ENCODE results near the gene MPP3. TPM values are rescaled to one million over a fixed set of nuclear protein-coding genes. Genes with fewer than 3 reads are reported as not detected.

MPP3 gene
- total and polyA plus RNA-seq, 9 of the 15 experiments (the other 6 are each of a cell fraction or from before 2014, with no cell fraction given): 0.41 to 10.4 (median 4.5) TPM

- no peak overlapping the region for H3K27ac ChIP-seq (ENCODE audit: extremely low read depth, low read depth, low read length)
- no peaks in the 10 kb centered on the region for H3K9me1 ChIP-seq (ENCODE audit: control insufficient read depth, insufficient read depth, low read length)
- no peaks in the 10 kb centered on the region for H3K79me2 ChIP-seq (ENCODE audit: control insufficient read depth, insufficient read depth, low read length)
- intact Hi-C loops (cut with micrococcal nuclease) (no loop called here), in situ Hi-C loops (cut with MboI) (no loop called here)
- no peak overlapping the region for H3K4me2 ChIP-seq (ENCODE audit: insufficient read depth, low read length)
- H3K4me3 ChIP-seq: no peak overlapping the region
- BruUV-seq (replicated peaks): no TSS peak
- WGBS (ENCODE audit: insufficient coverage, low coverage, missing lambda C conversion rate): 5% methylated on average over 2 of the region's 2 CpGs
- H2AFZ ChIP-seq (ENCODE audit: low read depth, low read length): no peak overlapping the region
- FAIRE-seq: no peak
- DNase-seq (ENCODE audit: extremely low read depth in 1 of 4, low spot score in 3 of 4): no peak
- TF ChIP-seq ZNF316 (IDR thresholded peaks at IDR 0.05) (0 out of 2 replicates have a peak, but pooled peaks have one; percentile 2), RBM17 (IDR thresholded peaks at IDR 0.05; ENCODE audit: borderline replicate concordance, low read depth, low read length) (no peak)
- H3K36me3 ChIP-seq (ENCODE audit: control insufficient read depth, insufficient read depth, low read length): no peaks in the 10 kb centered on the region
- ChIA-PET CTCF (ENCODE audit: low intra/inter-chr PET ratio) (no interaction called here), POLR2A (no interaction called here)
- H4K20me1 ChIP-seq (replicated peaks; ENCODE audit: control insufficient read depth, insufficient read depth, low read length): no peaks in the 10 kb centered on the region
- peaks cover 37 to 45% of the 10 kb centered on the region in 2 experiments for H3K27me3 ChIP-seq (ENCODE audit: control insufficient read depth in 2 of 2, insufficient read depth in 2 of 2, low read length in 2 of 2)
- H3K9me3 ChIP-seq (replicated peaks; ENCODE audit: control insufficient read depth, insufficient read depth, low read depth, low read length): no peaks in the 10 kb centered on the region
- no peak for ATAC-seq
- H3K9ac ChIP-seq (ENCODE audit: insufficient read depth in 1 of 2, low read depth in 2 of 2, low read length in 2 of 2): no peak overlapping the region
- peaks cover 5 to 7% of the 10 kb centered on the region in 2 experiments; a peak in 4 of 5 replicates for H3K4me1 ChIP-seq (replicated peaks in 1 of 2; ENCODE audit: control insufficient read depth in 2 of 2, insufficient read depth in 2 of 2, low read length in 2 of 2)
These were observed 48.9 kb downstream of the MPP3 start for GRCh38 chr17:43784068-43784467.

- Histone ChIP-seq H3K4me2 (ENCODE audit: insufficient read depth, low read length) (no peak overlapping the region), H3K36me3 (ENCODE audit: control insufficient read depth, insufficient read depth, low read length) (no peaks in the 10 kb centered on the region), H3K27me3 (ENCODE audit: control insufficient read depth in 2 of 2, insufficient read depth in 2 of 2, low read length in 2 of 2) (peaks cover 37 to 45% of the 10 kb centered on the region in 2 experiments), H3K9me1 (ENCODE audit: control insufficient read depth, insufficient read depth, low read length) (no peaks in the 10 kb centered on the region), H4K20me1 (replicated peaks; ENCODE audit: control insufficient read depth, insufficient read depth, low read length) (no peaks in the 10 kb centered on the region), H3K4me3 (no peak overlapping the region), H3K4me1 (replicated peaks in 1 of 2; ENCODE audit: control insufficient read depth in 2 of 2, insufficient read depth in 2 of 2, low read length in 2 of 2) (peaks cover 7 to 15% of the 10 kb centered on the region in 2 experiments; a peak in 4 of 5 replicates), H3K9ac (ENCODE audit: insufficient read depth in 1 of 2, low read depth in 2 of 2, low read length in 2 of 2) (no peak overlapping the region), H3K9me3 (replicated peaks; ENCODE audit: control insufficient read depth, insufficient read depth, low read depth, low read length) (no peaks in the 10 kb centered on the region), H2AFZ (ENCODE audit: low read depth, low read length) (no peak overlapping the region), H3K79me2 (ENCODE audit: control insufficient read depth, insufficient read depth, low read length) (no peaks in the 10 kb centered on the region), H3K27ac (ENCODE audit: extremely low read depth, low read depth, low read length) (no peak overlapping the region)
- no peak for DNase-seq (ENCODE audit: extremely low read depth in 1 of 4, low spot score in 3 of 4)
- in situ Hi-C loops (cut with MboI): no loop called here
- no peak for FAIRE-seq
- WGBS (ENCODE audit: insufficient coverage, low coverage, missing lambda C conversion rate): 4% methylated on average over 15 of the region's 15 CpGs
- no peak for ATAC-seq
- ChIA-PET CTCF (ENCODE audit: low intra/inter-chr PET ratio) (no interaction called here), POLR2A (no interaction called here)
- intact Hi-C loops (cut with micrococcal nuclease): no loop called here
- no TSS peak for BruUV-seq (replicated peaks)
- TF ChIP-seq HDAC3 (IDR thresholded peaks at IDR 0.05; ENCODE audit: borderline replicate concordance, partially characterized antibody) (no peak), ZNF507 (tag; conservative IDR thresholded peaks at IDR 0.05) (no peak), CBX8 (IDR thresholded peaks at IDR 0.05; ENCODE audit: borderline replicate concordance, extremely low read depth, low read depth, low read length, poor library complexity, severe bottlenecking) (peak; percentile 50), CBX2 (IDR thresholded peaks at IDR 0.05; ENCODE audit: insufficient read depth, low read length, poor library complexity, severe bottlenecking) (peak; percentile 35), LARP7 (IDR thresholded peaks at IDR 0.05) (no peak), GATAD2B (IDR thresholded peaks at IDR 0.05; ENCODE audit: borderline replicate concordance) (no peak), BRCA1 (IDR thresholded peaks at IDR 0.05) (no peak), BRCA1 (CRISPR knock-in tag; IDR thresholded peaks at IDR 0.05) (no peak), NFIX (CRISPR knock-in tag; IDR thresholded peaks at IDR 0.05; ENCODE audit: low read depth) (no peak), PCBP2 (IDR thresholded peaks at IDR 0.05; ENCODE audit: low read depth, low read length, poor library complexity, severe bottlenecking) (no peak), ZZZ3 (IDR thresholded peaks at IDR 0.05) (no peak)
These were observed 49.8 kb downstream of the MPP3 start for GRCh38 chr17:43782913-43783680.

Data from K562 (cell line).